Body of pancreas (tissue), 4 donors: Measurements from ENCODE around the gene COQ10B.

Source experiments
- CTCF ChIP-seq, 7 experiments: fragments of 450-650 bp in 4 of 7; fragments of 200-600 bp in 3 of 7; sonication (generic) in 3 of 7; IDR thresholded peaks; one replicate each; pipeline ENCODE4 v1.5.1; 2016 to 2019; ENCODE audit warnings: antibody characterized with exemption in 7 of 7
- POLR2A ChIP-seq, 3 donors: fragments of 450-650 bp; IDR thresholded peaks; one replicate each; pipeline ENCODE4 v1.6.1; 2016; ENCODE audit warnings: antibody characterized with exemption in 3 of 3, mild to moderate bottlenecking in 2 of 3

GRCh38 chr2:197506658-197507057 lies 53.3 kb downstream of the COQ10B start:
- TF ChIP-seq CTCF (IDR thresholded peaks at IDR 0.05) (no peak), POLR2A (IDR thresholded peaks at IDR 0.05) (no peak)
